HEK293 (cell line): ENCODE data around the gene AREG.

Experiments
- CTCF ChIA-PET: fragments of 350-600 bp; formaldehyde crosslinking; extraction: SDS; loops from one replicate; lab custom pipeline; 2021; ENCODE audit warnings: antibody characterized with exemption; lab: Yijun Ruan, JAX
- POLR2A ChIA-PET: fragments of 300-600 bp; formaldehyde crosslinking; extraction: SDS; loops from one replicate; lab custom pipeline; 2020; ENCODE audit warnings: antibody characterized with exemption, inconsistent platforms; lab: Yijun Ruan, JAX
- H3K27ac ChIP-seq: fragments of 200-500 bp; sonication (Bioruptor generic); 2 replicates; pipeline ENCODE4 v1.5.1; 2014; ENCODE audit warnings: low read depth, low read length, control low read depth, inconsistent platforms; ENCODE audit errors: extremely low read depth
- H3K36me3 ChIP-seq, 2 experiments: fragments of 200-500 bp in 1 of 2; sonication (Bioruptor generic) in 1 of 2; 1 replicate in 1 of 2; 2 replicates in 1 of 2; pipeline ENCODE4 v1.5.1; 2014 to 2017; ENCODE audit warnings: inconsistent platforms in 2 of 2, low read length in 2 of 2; ENCODE audit not compliant: control insufficient read depth in 2 of 2, insufficient read depth in 1 of 2
- H3K4me1 ChIP-seq: fragments of 200-500 bp; sonication (Bioruptor generic); 2 replicates; pipeline ENCODE4 v1.5.1; 2014; ENCODE audit warnings: mild to moderate bottlenecking, low read length, inconsistent platforms; ENCODE audit not compliant: control insufficient read depth, insufficient read depth
- H3K4me3 ChIP-seq: 2 replicates; pipeline ENCODE4 v1.5.1; 2011; ENCODE audit warnings: low read depth, mild to moderate bottlenecking, control low read depth, low read length, moderate library complexity
- H3K9me3 ChIP-seq: fragments of 200-500 bp; sonication (Bioruptor generic); 2 replicates; pipeline ENCODE4 v1.5.1; 2014; ENCODE audit warnings: low read depth, low read length, inconsistent platforms; ENCODE audit not compliant: control insufficient read depth, insufficient read depth
- BCL11B ChIP-seq: fragments of 450-650 bp; formaldehyde crosslinking; IDR thresholded peaks from 2 replicates; pipeline ENCODE4 v1.5.1; 2016; ENCODE audit warnings: low read depth, missing biosample characterization, missing genetic modification characterization
- FEZF1 ChIP-seq: fragments of 450-650 bp; formaldehyde crosslinking; IDR thresholded peaks from 2 replicates; pipeline ENCODE4 v1.5.1; 2016; ENCODE audit warnings: missing biosample characterization, missing genetic modification characterization
- GLI4 ChIP-seq: fragments of 450-650 bp; formaldehyde crosslinking; IDR thresholded peaks from 2 replicates; pipeline ENCODE4 v1.5.1; 2016; ENCODE audit warnings: missing biosample characterization, missing genetic modification characterization
- HOXA7 ChIP-seq: sonication (generic); formaldehyde crosslinking; IDR thresholded peaks from 2 replicates; pipeline ENCODE4 v1.8.1; 2022; ENCODE audit warnings: missing genetic modification reagents, borderline replicate concordance
- MEIS1 ChIP-seq: sonication (generic); formaldehyde crosslinking; IDR thresholded peaks from 2 replicates; pipeline ENCODE4 v1.8.1; 2022; ENCODE audit warnings: missing genetic modification reagents, mild to moderate bottlenecking, borderline replicate concordance
- MYNN ChIP-seq: fragments of 450-650 bp; formaldehyde crosslinking; IDR thresholded peaks from 2 replicates; pipeline ENCODE4 v1.5.1; 2016; ENCODE audit warnings: missing biosample characterization, missing genetic modification characterization, borderline replicate concordance
- OSR2 ChIP-seq: fragments of 450-650 bp; formaldehyde crosslinking; IDR thresholded peaks from 2 replicates; pipeline ENCODE4 v1.5.1; 2016; ENCODE audit warnings: missing biosample characterization, missing genetic modification characterization
- SETDB1 ChIP-seq: IDR thresholded peaks from one replicate; pipeline ENCODE4 v1.6.1; 2017; ENCODE audit warnings: mild to moderate bottlenecking, low read length, moderate library complexity, mixed read lengths; ENCODE audit not compliant: insufficient read length
- SP7 ChIP-seq: fragments of 450-650 bp; formaldehyde crosslinking; IDR thresholded peaks from 2 replicates; pipeline ENCODE4 v1.5.1; 2016; ENCODE audit warnings: missing biosample characterization, missing genetic modification characterization
- YY2 ChIP-seq: fragments of 450-650 bp; formaldehyde crosslinking; IDR thresholded peaks from 2 replicates; pipeline ENCODE4 v1.5.1; 2016; ENCODE audit warnings: missing biosample characterization, missing genetic modification characterization
- ZBTB17 ChIP-seq: fragments of 450-650 bp; formaldehyde crosslinking; IDR thresholded peaks from 2 replicates; pipeline ENCODE4 v1.5.1; 2016; ENCODE audit warnings: missing biosample characterization, missing genetic modification characterization
- ZFP37 ChIP-seq: fragments of 450-650 bp; formaldehyde crosslinking; IDR thresholded peaks from 2 replicates; pipeline ENCODE4 v1.5.1; 2016; ENCODE audit warnings: missing biosample characterization, missing genetic modification characterization
- ZFP69B ChIP-seq: fragments of 450-650 bp; formaldehyde crosslinking; IDR thresholded peaks from 2 replicates; pipeline ENCODE4 v1.5.1; 2016; ENCODE audit warnings: missing biosample characterization, missing genetic modification characterization
- ZIC2 ChIP-seq: fragments of 450-650 bp; formaldehyde crosslinking; IDR thresholded peaks from 2 replicates; pipeline ENCODE4 v1.5.1; 2016; ENCODE audit warnings: missing biosample characterization, missing genetic modification characterization
- ZNF157 ChIP-seq: fragments of 450-650 bp; formaldehyde crosslinking; IDR thresholded peaks from 2 replicates; pipeline ENCODE4 v1.5.1; 2016; ENCODE audit warnings: missing biosample characterization, missing genetic modification characterization
- ZNF274 ChIP-seq, 2 experiments: fragments of 200-500 bp in 1 of 2; fragments of 450-650 bp in 1 of 2; sonication (Bioruptor generic) in 1 of 2; formaldehyde crosslinking in 1 of 2; IDR thresholded peaks; 2 replicates each; pipeline versions ENCODE4 v1.5.1 to v1.6.1; 2014 to 2016; ENCODE audit warnings: borderline replicate concordance in 1 of 2, inconsistent platforms in 1 of 2, low read length in 1 of 2, missing biosample characterization in 1 of 2, missing genetic modification characterization in 1 of 2
- ZNF37A ChIP-seq: fragments of 450-650 bp; IDR thresholded peaks from 2 replicates; pipeline ENCODE4 v1.5.1; 2018; ENCODE audit warnings: missing biosample characterization, missing genetic modification characterization
- ZNF48 ChIP-seq: fragments of 450-650 bp; formaldehyde crosslinking; IDR thresholded peaks from 2 replicates; pipeline ENCODE4 v1.5.1; 2016; ENCODE audit warnings: missing biosample characterization, missing genetic modification characterization
- ZNF544 ChIP-seq: fragments of 450-650 bp; formaldehyde crosslinking; IDR thresholded peaks from 2 replicates; pipeline ENCODE4 v1.5.0; 2017; ENCODE audit warnings: missing biosample characterization, missing genetic modification characterization
- ZNF560 ChIP-seq: fragments of 450-650 bp; formaldehyde crosslinking; IDR thresholded peaks from 2 replicates; pipeline ENCODE4 v1.5.1; 2017; ENCODE audit warnings: missing biosample characterization, missing genetic modification characterization, borderline replicate concordance
- ZNF571 ChIP-seq: fragments of 450-650 bp; formaldehyde crosslinking; IDR thresholded peaks from 2 replicates; pipeline ENCODE4 v1.5.0; 2017; ENCODE audit warnings: missing biosample characterization, missing genetic modification characterization
- ZNF660 ChIP-seq: fragments of 450-650 bp; IDR thresholded peaks from 2 replicates; pipeline ENCODE4 v1.5.1; 2018; ENCODE audit warnings: missing biosample characterization, mild to moderate bottlenecking, missing genetic modification characterization
- ZNF777 ChIP-seq: fragments of 450-650 bp; formaldehyde crosslinking; IDR thresholded peaks from 2 replicates; pipeline ENCODE4 v1.5.1; 2017; ENCODE audit warnings: missing biosample characterization, missing genetic modification characterization, borderline replicate concordance
- ZNF843 ChIP-seq: fragments of 450-650 bp; formaldehyde crosslinking; IDR thresholded peaks from 2 replicates; pipeline ENCODE4 v1.5.1; 2016; ENCODE audit warnings: missing biosample characterization, missing genetic modification characterization
- TF ChIP-seq, protein P1 (sequence below): fragments of 450-650 bp; formaldehyde crosslinking; IDR thresholded peaks from 2 replicates; pipeline ENCODE4 v1.5.1; 2016; ENCODE audit warnings: missing biosample characterization, missing genetic modification characterization
- TF ChIP-seq, protein P2 (sequence below): fragments of 450-650 bp; formaldehyde crosslinking; IDR thresholded peaks from 2 replicates; pipeline ENCODE4 v1.5.1; 2017; ENCODE audit warnings: missing biosample characterization, missing genetic modification characterization
- TF ChIP-seq, protein P3 (sequence below): fragments of 450-650 bp; formaldehyde crosslinking; IDR thresholded peaks from 2 replicates; pipeline ENCODE4 v1.5.1; 2017; ENCODE audit warnings: missing biosample characterization, missing genetic modification characterization

The AREG gene

DNA sequence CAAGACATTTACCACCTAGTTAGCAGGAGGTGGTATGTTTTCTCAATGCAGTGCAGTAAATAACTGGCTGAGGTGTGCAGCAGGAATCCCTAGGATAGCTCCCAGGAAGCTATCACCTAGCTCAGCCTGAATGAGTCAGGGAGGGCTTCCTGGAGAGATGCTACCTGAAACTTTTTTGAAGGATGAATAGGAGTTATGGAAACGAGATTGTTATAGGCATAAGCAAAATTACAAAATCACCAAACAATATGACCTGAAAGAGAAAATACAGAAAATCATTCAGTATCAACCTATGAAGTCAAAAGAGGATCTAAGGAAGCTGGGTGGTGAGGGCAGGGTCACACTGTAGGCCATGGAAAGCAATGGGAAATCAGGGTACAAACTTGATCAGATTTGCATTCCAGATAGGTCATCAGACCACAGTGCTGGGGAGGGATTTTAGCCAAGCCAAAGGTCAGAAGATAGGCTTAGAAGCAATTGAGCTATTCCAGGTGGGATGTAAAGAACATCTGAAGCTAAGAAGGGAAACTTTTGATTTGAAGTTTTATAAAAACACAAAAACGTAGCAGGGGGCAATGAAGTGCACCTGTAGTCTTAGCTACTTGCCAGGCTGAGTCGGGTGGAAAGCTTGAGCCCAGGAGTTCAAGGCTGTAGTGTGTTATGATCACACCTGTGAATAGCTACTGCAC, 11.3 kb downstream of the AREG start (continued):
- TF ChIP-seq, protein P1, sequence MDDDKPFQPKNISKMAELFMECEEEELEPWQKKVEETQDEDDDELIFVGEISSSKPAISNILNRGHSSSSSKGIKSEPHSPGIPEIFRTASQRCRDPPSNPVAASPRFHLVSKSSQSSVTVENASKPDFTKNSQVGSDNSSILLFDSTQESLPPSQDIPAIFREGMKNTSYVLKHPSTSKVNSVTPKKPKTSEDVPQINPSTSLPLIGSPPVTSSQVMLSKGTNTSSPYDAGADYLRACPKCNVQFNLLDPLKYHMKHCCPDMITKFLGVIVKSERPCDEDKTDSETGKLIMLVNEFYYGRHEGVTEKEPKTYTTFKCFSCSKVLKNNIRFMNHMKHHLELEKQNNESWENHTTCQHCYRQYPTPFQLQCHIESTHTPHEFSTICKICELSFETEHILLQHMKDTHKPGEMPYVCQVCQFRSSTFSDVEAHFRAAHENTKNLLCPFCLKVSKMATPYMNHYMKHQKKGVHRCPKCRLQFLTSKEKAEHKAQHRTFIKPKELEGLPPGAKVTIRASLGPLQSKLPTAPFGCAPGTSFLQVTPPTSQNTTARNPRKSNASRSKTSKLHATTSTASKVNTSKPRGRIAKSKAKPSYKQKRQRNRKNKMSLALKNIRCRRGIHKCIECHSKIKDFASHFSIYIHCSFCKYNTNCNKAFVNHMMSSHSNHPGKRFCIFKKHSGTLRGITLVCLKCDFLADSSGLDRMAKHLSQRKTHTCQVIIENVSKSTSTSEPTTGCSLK (tag by site-specific recombination), result no peak
- no peak for TF ChIP-seq ZNF560
- TF ChIP-seq ZFP69B, result no peak

DNA sequence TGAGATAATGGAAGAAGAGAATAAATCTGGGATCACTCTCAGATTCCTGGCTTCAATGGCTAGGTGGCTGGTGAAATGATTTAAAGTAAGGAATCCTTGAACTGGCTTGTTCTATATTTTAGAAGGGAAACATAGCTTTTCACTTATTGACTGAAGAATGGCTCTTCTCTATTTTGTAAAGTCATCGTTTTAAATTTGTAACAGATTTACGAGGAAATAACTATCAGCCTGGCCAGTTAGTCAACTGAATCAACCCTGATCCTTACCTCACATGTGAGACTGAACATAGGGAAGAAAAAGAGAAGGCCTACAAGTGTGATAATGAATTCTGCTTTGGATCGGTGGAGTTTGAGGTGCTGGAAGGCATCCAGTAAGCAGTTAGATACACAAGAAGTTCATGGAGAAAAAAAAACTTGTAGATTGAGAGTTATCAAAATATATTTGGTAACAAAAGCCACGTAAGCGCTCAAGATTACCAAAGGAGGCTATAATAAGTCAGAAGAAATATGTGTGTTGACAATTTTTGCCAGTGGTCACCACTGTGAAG, 12.0 kb downstream of the AREG start:
- H3K4me1 ChIP-seq, result no peaks in the 10 kb centered on the region
- no peak for TF ChIP-seq YY2 (tag by site-specific recombination)
- no peak for TF ChIP-seq GLI4 (tag by site-specific recombination)
- TF ChIP-seq ZNF157 (tag by site-specific recombination), result no peak
- TF ChIP-seq SETDB1, result no peak
- no peak for TF ChIP-seq ZNF48
- no peak for TF ChIP-seq ZNF660
- TF ChIP-seq MEIS1 (CRISPR knock-in tag), result no peak
- no peak for TF ChIP-seq ZNF777 (tag by site-specific recombination)
- TF ChIP-seq ZNF37A (tag by site-specific recombination), result no peak
- TF ChIP-seq ZNF843 (tag by site-specific recombination), result no peak
- no peak for TF ChIP-seq ZBTB17 (tag by site-specific recombination)
- no peak for TF ChIP-seq ZFP37
- TF ChIP-seq, protein P2, sequence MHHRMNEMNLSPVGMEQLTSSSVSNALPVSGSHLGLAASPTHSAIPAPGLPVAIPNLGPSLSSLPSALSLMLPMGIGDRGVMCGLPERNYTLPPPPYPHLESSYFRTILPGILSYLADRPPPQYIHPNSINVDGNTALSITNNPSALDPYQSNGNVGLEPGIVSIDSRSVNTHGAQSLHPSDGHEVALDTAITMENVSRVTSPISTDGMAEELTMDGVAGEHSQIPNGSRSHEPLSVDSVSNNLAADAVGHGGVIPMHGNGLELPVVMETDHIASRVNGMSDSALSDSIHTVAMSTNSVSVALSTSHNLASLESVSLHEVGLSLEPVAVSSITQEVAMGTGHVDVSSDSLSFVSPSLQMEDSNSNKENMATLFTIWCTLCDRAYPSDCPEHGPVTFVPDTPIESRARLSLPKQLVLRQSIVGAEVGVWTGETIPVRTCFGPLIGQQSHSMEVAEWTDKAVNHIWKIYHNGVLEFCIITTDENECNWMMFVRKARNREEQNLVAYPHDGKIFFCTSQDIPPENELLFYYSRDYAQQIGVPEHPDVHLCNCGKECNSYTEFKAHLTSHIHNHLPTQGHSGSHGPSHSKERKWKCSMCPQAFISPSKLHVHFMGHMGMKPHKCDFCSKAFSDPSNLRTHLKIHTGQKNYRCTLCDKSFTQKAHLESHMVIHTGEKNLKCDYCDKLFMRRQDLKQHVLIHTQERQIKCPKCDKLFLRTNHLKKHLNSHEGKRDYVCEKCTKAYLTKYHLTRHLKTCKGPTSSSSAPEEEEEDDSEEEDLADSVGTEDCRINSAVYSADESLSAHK (tag by site-specific recombination), result no peak
- TF ChIP-seq FEZF1 (tag by site-specific recombination), result no peak
- TF ChIP-seq ZIC2 (tag by site-specific recombination), result no peak
- TF ChIP-seq ZNF571, result no peak
- TF ChIP-seq ZNF544 (tag by site-specific recombination), result no peak
- TF ChIP-seq HOXA7 (CRISPR knock-in tag), result no peak
- TF ChIP-seq SP7, result no peak
- no peak overlapping the region for H3K4me3 ChIP-seq
- no peaks in the 10 kb centered on the region for H3K36me3 ChIP-seq
- POLR2A ChIA-PET, result no interaction called here
- H3K9me3 ChIP-seq, result no peaks in the 10 kb centered on the region
- CTCF ChIA-PET, result interaction anchor here (0.7 to 1.8 kb wide), 4 partner anchors 10 to 216 kb away, joined by 3 to 6 read pairs (median 4); partner anchors contain the start of gene AREG
- no peak overlapping the region for H3K27ac ChIP-seq

DNA sequence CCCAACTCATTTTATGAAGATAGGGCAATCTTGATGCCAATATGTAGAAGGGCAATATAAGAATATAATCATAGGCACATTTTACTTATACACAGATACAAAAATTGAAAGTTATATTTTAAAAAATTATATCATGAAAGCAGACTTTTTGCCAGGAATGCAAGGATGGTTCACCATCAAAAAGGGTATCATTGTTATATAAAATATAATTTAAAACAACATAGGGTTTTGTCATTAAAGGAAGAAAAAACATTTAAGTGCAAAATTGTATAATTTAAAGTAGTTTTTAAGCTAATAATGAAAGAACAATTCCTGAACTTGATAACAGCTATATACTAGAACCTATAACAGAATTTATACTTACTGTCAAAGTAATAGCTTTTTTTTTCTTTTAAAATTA, 15.9 kb downstream of the AREG start:
- H3K4me1 ChIP-seq, result no peaks in the 10 kb centered on the region
- H3K36me3 ChIP-seq, result no peaks in the 10 kb centered on the region
- ChIA-PET POLR2A (no interaction called here), CTCF (interaction anchor here (0.7 to 1.1 kb wide), 2 partner anchors 215 to 277 kb away, joined by 3 read pairs; no protein-coding TSS in a partner anchor)
- H3K4me3 ChIP-seq, result no peak overlapping the region
- H3K9me3 ChIP-seq, result no peaks in the 10 kb centered on the region
- no peak overlapping the region for H3K27ac ChIP-seq
- TF ChIP-seq, protein P2 (tag by site-specific recombination), result no peak
- TF ChIP-seq BCL11B (no peak), ZFP69B (no peak), ZNF274 (IDR thresholded peaks at IDR 0.05; ENCODE audit: low read length) (no peak), ZNF274 (tag by site-specific recombination; IDR thresholded peaks at IDR 0.05; ENCODE audit: borderline replicate concordance) (no peak), OSR2 (tag by site-specific recombination) (no peak), MYNN (tag by site-specific recombination) (no peak)
- TF ChIP-seq, protein P3, sequence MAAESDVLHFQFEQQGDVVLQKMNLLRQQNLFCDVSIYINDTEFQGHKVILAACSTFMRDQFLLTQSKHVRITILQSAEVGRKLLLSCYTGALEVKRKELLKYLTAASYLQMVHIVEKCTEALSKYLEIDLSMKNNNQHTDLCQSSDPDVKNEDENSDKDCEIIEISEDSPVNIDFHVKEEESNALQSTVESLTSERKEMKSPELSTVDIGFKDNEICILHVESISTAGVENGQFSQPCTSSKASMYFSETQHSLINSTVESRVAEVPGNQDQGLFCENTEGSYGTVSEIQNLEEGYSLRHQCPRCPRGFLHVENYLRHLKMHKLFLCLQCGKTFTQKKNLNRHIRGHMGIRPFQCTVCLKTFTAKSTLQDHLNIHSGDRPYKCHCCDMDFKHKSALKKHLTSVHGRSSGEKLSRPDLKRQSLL (tag by site-specific recombination), result no peak
